Activated CD4-positive, alpha-beta T cell treated with anti-CD3 and anti-CD28 coated beads, Interleukin-2, Interleukin-6, amounts not matched to agents 100 ng/mL and 50 ng/mL, durations not matched to agents 16 hours and 8 hours (primary cell): ENCODE measurements around the gene BBS12.
"Not testable (repeated sequence)": the region's sequence is repeated elsewhere in the genome, so short reads cannot be mapped to it uniquely, and the experiment has no call there.

Experiments used
- DNase-seq: peaks from one replicate; pipeline ENCODE4 v3.0.0-alpha.2; 2020

Gene BBS12

DNA sequence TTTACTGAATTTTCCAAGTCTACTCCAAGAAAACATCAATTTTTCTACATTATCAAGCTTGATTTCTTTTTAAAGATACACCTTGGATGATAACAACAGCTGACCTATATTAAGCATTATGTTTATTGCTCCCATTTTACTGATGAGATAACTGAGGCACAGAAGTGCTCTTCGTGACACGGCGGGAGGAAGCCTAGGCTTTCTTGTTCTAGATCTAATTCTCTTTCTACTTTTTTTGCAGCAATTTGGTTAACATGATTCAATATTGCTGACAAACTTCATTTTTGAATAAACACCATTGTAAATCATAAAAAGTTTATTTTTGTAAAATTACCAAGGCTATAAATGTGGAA lies 33.8 kb downstream of the BBS12 start:
- DNase-seq, result no peak

DNA sequence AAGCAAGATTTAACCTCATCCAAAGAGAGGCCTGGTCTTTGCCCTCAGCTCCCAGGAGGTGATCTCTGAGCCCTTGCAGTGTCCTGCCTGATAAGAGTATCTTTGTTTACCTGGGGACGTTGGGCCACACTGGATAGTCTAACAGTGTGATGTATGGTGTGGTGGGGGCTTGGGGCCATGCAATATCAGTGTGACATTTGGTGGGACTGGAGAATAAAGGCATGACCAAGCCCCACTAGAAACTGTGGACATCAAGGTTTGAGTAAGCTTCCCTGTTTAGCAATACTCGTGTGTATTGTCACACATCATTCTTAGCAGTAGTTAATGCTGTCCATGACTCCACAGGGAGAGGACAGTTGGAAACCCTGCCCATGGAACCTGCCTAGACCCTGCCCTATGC lies 34.4 kb downstream of the BBS12 start:
- no peak for DNase-seq

GRCh38 chr4:122771724-122772123 lies 39.2 kb downstream of the BBS12 start:
- no peak for DNase-seq

- no peak for DNase-seq
Measured at GRCh38 chr4:122772311-122772710, 39.8 kb downstream of the BBS12 start.

DNA sequence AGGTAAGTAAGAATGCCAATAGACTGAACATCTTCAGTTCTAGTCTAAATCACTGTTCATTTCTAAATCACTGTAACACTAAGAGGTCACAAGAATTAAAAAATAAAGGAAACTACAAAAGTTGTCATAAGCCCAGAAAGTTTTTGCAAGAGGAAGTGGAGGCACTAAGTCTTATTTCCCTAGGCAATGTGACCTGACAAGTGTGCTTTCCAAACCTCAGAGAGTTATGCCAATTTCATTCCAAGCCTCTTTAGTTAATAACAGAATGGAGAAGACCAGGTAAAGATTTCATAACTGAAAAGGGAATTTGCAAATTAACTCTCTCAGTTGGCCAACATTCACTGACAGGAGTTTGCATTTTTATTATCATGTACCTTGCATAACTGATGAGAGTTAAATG lies 40.5 kb downstream of the BBS12 start:
- no peak for DNase-seq

DNA sequence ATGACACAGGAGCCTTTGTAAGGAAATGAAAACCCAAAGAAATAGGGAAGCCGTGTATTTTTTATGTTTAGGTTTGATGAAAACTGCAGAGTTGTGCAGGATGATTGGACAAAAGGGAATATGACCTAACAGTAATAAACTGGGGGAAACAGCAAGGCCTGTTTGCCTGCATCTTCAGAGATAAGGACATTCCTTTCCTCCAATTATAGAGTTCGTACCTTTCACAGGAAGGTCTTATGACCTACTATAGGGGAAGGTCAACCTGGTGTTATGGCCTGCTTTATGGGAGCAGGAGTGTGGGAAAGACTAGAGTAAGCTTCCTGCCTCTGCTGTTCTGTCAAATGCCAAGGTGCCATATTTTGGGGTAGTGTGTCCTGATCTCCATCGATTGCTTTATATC lies 42.5 kb downstream of the BBS12 start:
- DNase-seq, result no peak

- no peak for DNase-seq
Measured at GRCh38 chr4:122775987-122776836, 43.7 kb downstream of the BBS12 start.

DNA sequence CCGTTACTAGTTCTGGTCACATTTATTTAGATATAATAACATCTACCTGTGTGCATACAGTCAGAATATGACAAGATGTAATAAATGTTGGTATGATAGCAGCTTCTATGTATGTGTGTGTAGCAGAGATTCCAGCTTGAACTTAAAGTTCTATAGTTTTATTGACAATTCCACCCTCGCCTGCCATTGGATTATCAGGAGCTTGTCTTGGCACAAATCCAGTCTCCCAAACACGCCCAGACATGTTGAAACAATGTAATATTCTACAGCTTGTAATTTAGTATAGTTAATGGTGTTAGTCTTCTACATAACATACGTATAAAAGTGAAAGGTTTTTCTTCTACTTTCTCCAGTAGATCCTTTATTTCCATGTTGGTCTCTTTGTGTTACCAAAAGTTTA lies 44.4 kb downstream of the BBS12 start:
- DNase-seq, result no peak

DNA sequence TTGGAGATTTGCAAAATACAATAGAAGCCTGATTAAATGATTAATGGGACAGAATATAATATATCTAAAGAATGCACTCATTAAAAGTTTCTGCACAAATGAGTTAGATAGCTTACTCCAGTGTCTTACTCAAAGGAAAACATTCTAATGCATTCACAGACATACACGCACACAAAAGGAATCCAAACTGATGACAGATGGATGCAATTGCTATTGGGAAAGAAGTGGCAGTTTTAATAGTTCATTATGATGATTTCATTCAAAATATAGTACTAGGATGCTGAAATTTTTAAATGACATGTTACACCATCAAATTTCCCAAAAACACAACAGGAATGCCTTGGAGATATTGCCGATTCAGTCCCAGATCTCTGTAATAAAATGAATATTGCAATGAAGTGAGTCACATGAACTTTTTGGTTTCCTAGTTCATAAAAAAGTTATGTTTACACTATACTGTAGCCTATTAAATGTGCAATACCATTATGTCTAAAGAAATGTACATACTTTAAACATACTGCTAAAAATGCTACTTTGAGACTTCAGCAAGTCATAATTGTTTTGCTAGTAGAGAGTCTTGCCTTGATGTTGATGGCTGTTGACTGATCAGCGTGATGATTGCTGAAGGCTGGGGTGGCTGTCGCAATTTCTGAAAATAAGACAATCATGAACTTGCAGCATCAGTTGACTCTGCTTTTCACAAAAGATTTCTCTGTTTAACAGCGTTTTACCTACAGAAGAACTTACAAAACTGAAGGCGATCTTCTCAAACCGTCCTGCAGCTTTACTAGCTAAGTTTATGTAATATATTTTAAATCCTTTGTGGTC lies 45.6 kb downstream of the BBS12 start:
- no peak for DNase-seq

DNA sequence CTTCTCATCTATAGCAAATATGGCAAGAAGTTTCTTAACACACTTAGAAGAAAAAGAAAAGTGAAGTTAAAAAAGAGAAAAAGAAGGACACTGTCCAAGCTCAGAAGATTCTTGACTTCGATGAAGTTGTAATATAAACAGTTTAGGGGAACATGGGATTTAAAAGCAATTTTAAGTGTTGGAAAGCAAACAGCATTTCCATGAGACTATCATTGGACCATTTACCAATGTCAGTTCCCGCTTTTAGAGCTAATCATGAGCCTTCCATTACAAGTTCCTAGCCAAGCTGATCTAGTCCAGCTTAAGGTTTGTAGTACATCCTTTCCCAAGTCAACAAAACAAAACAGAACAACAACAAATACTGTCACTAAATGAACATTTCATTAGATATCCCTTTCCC lies 49.0 kb downstream of the BBS12 start:
- DNase-seq, result no peak

DNA sequence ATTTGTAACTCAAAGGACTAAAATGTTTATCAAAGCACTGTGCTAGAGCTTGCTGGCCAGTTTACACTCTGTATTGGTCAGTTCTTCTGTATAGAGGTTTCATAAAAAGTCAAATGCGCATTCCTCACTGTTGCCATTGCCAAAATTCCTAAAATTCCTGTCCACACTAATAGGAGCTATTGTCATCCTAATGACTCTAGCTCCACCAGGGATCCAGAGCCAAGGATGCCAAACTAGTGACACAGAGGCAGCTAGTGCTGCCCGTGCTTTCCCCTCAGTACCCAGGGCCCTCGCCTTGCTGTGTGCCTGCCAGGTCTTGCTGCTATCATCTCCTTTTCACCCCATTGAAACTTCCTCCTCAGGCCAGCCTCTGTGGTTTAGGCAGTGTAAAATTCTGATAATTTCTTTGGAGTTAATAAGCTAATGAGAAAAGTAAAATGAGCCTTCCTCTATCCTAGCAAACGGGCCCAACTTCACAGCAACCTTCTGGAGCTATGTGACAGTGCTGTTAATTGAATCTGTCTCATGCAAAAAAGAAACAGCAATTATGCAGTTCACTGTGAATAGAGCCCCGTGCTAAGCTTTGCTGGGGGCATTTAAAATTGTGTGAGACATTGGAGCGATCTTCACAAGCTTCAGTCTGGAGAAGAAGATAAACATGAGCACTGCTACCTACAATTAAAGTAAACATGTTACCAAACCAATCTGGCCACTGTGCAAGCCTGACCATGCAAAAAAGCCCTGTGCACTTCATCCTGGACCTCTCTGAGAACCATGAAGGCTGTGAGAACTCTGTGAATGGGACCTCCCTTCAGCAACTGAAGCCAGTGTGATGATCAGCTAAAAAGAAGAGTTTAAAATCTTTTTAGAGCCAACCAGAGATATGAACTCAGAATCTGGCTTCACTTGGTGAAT lies 51.1 kb downstream of the BBS12 start:
- no peak for DNase-seq

GRCh38 chr4:122784261-122784660 lies 51.8 kb downstream of the BBS12 start:
- no peak for DNase-seq

DNA sequence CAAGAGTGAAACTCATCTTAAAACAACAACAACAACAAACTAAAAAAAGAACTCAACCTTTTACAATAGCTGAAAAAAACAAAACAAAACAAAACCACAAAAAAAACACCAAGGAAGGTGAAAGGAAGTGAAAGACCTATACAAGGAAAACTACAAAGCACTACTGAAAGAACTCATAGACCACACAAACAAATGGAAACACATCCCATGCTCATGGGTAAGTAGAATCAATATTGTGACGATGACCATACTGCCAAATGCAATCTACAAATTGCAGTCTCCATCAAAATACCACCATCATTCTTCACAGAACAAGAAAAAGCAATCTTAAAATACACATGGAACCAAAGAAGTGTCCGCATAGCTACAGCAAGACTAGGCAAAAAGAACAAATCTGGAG lies 52.6 kb downstream of the BBS12 start:
- no peak for DNase-seq

DNA sequence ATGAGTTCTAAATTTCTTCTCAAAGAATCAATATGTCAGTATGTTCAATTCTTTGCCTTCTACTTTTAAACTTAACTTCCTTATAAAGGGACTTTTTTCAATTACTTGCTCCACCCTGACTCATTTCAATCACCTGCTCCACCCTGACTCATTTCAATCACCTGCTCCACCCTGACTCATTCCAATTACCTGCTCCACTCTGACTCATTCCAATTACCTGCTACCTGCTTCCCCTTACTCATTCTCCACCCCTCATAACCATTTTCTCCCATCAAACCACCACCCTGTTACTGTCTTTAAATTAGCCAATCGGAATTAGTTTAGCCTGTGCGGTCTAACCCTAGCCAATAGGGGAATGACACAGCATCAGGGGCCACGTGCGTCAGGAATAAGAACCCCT lies 53.8 kb downstream of the BBS12 start:
- peak; percentile 73 for DNase-seq

DNA sequence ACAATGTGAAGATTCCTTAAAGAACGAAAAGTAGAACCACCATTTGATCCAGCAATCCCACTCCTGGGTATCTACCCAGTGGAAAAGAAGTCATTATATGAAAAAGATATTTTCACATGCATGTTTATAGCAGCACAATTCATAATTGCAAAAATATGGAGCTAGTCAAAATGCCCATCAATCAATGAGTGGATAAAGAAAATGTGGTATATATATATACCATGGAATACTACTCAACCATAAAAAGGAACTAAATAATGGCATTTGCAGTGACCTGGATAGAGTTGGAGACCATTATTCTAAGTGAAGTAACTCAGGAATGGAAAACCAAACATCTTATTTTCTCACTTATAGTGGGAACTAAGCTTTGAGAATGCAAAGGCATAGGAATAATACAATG lies 54.4 kb downstream of the BBS12 start:
- DNase-seq, result not testable (repeated sequence)

DNA sequence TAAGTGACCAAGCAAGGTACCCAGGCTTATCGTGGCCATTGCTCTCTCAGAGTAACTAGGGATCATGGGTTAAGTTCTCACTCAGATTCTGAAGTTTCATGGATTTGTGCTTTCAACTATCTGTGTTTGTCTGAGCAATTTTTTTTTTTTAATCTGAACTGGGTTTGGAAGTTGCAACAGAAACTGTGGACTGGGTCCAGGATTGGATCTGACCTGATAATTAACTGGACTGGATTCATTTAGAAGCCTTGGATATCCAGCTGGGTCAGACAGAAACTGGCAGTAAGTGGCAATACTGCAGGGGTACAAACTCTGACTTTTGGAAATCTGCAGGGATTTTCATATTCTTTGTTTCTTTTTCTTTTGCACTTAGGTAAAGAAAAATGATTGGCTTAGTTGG lies 55.4 kb downstream of the BBS12 start:
- no peak for DNase-seq

DNA sequence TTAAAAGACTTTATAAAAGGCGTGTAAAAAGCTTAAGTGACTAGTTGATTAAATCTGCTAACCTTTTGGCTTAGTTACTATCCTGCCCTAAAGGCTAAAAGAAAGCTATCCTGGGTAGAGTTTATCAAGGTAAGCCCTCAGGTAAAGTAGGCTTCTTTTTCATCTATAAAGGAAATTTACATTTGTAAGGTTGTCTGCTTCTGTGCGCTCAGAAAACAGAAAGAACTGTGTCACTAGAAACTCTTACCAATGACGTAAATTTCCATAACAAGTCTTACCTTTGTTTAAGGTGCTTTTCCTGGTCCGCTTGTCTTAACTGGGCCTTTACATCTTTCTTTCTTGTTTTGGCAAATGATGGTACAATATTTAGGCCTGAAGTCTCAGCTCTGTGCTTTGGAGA lies 56.4 kb downstream of the BBS12 start:
- no peak for DNase-seq

DNA sequence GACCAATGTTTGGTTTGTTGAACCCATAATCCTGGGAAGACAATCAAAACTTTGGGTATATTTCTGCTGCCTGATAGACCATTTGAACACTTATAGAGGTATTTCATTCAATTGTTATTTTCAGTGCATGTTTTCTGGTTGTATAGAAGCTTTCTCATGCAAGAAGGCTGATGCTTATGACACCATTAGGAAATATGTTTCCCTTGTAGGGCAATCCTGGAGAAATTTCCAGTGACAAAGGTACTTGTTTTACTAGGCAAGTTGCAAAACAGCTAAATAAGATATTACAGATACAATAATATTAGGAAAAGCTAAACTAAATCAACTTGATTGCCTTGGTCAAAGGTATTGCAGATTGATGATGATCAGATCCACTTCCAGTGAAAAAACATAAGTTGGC lies 61.3 kb downstream of the BBS12 start:
- DNase-seq, result no peak
